Measurements from ENCODE around the gene VN1R5. TPM values are rescaled to one million over a fixed set of nuclear protein-coding genes. Genes with fewer than 3 reads are reported as not detected.

Gene VN1R5
- total and polyA plus RNA-seq, 9 of the 15 experiments (the other 6 are each of a cell fraction or from before 2014, with no cell fraction given) = not detected

DNA sequence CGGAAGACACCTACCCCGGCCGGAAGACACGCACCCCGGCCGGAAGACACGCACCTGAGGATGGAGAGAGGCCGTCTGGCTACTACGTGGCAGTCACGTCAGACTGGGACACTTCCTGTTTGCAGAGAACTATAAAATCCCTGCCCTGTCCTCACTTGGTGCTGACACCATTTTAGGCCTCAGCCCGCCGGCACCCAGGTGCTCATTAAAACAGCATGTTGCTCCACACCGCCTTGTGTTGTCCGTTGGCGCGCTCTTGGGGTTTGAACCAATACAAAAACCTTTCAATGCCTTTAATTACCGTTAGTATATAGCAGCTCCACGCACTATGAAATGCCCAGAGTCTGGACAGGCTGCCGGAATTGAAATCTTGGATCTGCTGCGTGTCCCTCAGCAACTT, 34.7 kb downstream of the VN1R5 start:
- no peak for FAIRE-seq
- BruUV-seq (replicated peaks) = no TSS peak
- in situ Hi-C loops (cut with MboI) (no loop called here), intact Hi-C loops (cut with micrococcal nuclease) (no loop called here)
- Histone ChIP-seq H3K4me1 (replicated peaks in 1 of 2; ENCODE audit: control insufficient read depth in 2 of 2, insufficient read depth in 2 of 2, low read length in 2 of 2) (peaks cover 7 to 18% of the 10 kb centered on the region in 2 experiments; a peak in 4 of 5 replicates), H3K9me1 (ENCODE audit: control insufficient read depth, insufficient read depth, low read length) (no peaks in the 10 kb centered on the region), H2AFZ (ENCODE audit: low read depth, low read length) (no peak overlapping the region), H4K20me1 (replicated peaks; ENCODE audit: control insufficient read depth, insufficient read depth, low read length) (no peaks in the 10 kb centered on the region), H3K36me3 (ENCODE audit: control insufficient read depth, insufficient read depth, low read length) (no peaks in the 10 kb centered on the region), H3K27me3 (ENCODE audit: control insufficient read depth in 2 of 2, insufficient read depth in 2 of 2, low read length in 2 of 2) (no peaks in the 10 kb centered on the region), H3K4me3 (no peak overlapping the region), H3K79me2 (ENCODE audit: control insufficient read depth, insufficient read depth, low read length) (no peaks in the 10 kb centered on the region), H3K9me3 (replicated peaks; ENCODE audit: control insufficient read depth, insufficient read depth, low read depth, low read length) (peaks cover 11% of the 10 kb centered on the region), H3K9ac (ENCODE audit: insufficient read depth in 1 of 2, low read depth in 2 of 2, low read length in 2 of 2) (no peak overlapping the region), H3K4me2 (ENCODE audit: insufficient read depth, low read length) (no peak overlapping the region), H3K27ac (ENCODE audit: extremely low read depth, low read depth, low read length) (no peak overlapping the region)
- no peak for ATAC-seq
- ChIA-PET CTCF (ENCODE audit: low intra/inter-chr PET ratio) (no interaction called here), POLR2A (interaction anchor here (0.5 to 1.0 kb wide), 2 partner anchors 10 to 180 kb away, joined by 3 to 5 read pairs; no protein-coding TSS in a partner anchor)
- WGBS (ENCODE audit: insufficient coverage, low coverage, missing lambda C conversion rate) = 73% methylated on average over 18 of the region's 20 CpGs
- DNase-seq (ENCODE audit: extremely low read depth in 1 of 4, low spot score in 3 of 4) = no peak
- TF ChIP-seq SMARCA5 (IDR thresholded peaks at IDR 0.05) (no peak), SMARCB1 (IDR thresholded peaks at IDR 0.05; ENCODE audit: insufficient read length, low read depth) (no peak), ARNT (IDR thresholded peaks at IDR 0.05) (no peak), ETV1 (tag; conservative IDR thresholded peaks at IDR 0.05; ENCODE audit: low read depth) (no peak), POLR2G (IDR thresholded peaks at IDR 0.05; ENCODE audit: low read depth, low read length) (no peak)

GRCh38 chr1:247291161-247291560, 35.3 kb downstream of the VN1R5 start:
- peaks cover 11 to 18% of the 10 kb centered on the region in 2 experiments; a peak in 4 of 5 replicates for H3K4me1 ChIP-seq (replicated peaks in 1 of 2; ENCODE audit: control insufficient read depth in 2 of 2, insufficient read depth in 2 of 2, low read length in 2 of 2)
- no peak overlapping the region for H3K9ac ChIP-seq (ENCODE audit: insufficient read depth in 1 of 2, low read depth in 2 of 2, low read length in 2 of 2)
- H3K9me3 ChIP-seq (replicated peaks; ENCODE audit: control insufficient read depth, insufficient read depth, low read depth, low read length) = peaks cover 8% of the 10 kb centered on the region
- H3K27ac ChIP-seq (ENCODE audit: extremely low read depth, low read depth, low read length) = no peak overlapping the region
- TF ChIP-seq GATAD2B (IDR thresholded peaks at IDR 0.05; ENCODE audit: borderline replicate concordance) = no peak
- TF ChIP-seq KHSRP (IDR thresholded peaks at IDR 0.05) = no peak
- TF ChIP-seq RBM17 (IDR thresholded peaks at IDR 0.05; ENCODE audit: borderline replicate concordance, low read depth, low read length) = no peak
- H3K27me3 ChIP-seq (ENCODE audit: control insufficient read depth in 2 of 2, insufficient read depth in 2 of 2, low read length in 2 of 2) = no peaks in the 10 kb centered on the region
- H2AFZ ChIP-seq (ENCODE audit: low read depth, low read length) = no peak overlapping the region
- in situ Hi-C loops (cut with MboI) = no loop called here
- H3K9me1 ChIP-seq (ENCODE audit: control insufficient read depth, insufficient read depth, low read length) = no peaks in the 10 kb centered on the region
- H3K4me3 ChIP-seq = no peak overlapping the region
- no peak overlapping the region for H3K4me2 ChIP-seq (ENCODE audit: insufficient read depth, low read length)
- BruUV-seq (replicated peaks) = no TSS peak
- ATAC-seq = no peak
- FAIRE-seq = no peak
- H3K36me3 ChIP-seq (ENCODE audit: control insufficient read depth, insufficient read depth, low read length) = no peaks in the 10 kb centered on the region
- H3K79me2 ChIP-seq (ENCODE audit: control insufficient read depth, insufficient read depth, low read length) = no peaks in the 10 kb centered on the region
- DNase-seq (ENCODE audit: extremely low read depth in 1 of 4, low spot score in 3 of 4) = no peak
- intact Hi-C loops (cut with micrococcal nuclease) = no loop called here
- ChIA-PET POLR2A (interaction anchor here (0.5 to 1.0 kb wide), 2 partner anchors 10 to 180 kb away, joined by 3 to 5 read pairs; no protein-coding TSS in a partner anchor), CTCF (ENCODE audit: low intra/inter-chr PET ratio) (no interaction called here)
- H4K20me1 ChIP-seq (replicated peaks; ENCODE audit: control insufficient read depth, insufficient read depth, low read length) = no peaks in the 10 kb centered on the region
- 53% methylated on average over 9 of the region's 9 CpGs for WGBS (ENCODE audit: insufficient coverage, low coverage, missing lambda C conversion rate)

All from K562 (cell line).